Endothelial cell of umbilical vein (primary cell): ENCODE measurements around the gene AKAP6. TPM values are rescaled to one million over a fixed set of nuclear protein-coding genes. Genes with fewer than 3 reads are reported as not detected.

Experiments used
- BruUV-seq: library from RNA; stranded (reverse); fragments of 400-500 nt; replicated peaks from 2 replicates; lab custom pipeline; 2021; lab: Mats Ljungman, UMichigan
- CTCF ChIA-PET: fragments of 300-600, 350-600 bp; sonication (Branson Sonifier 250); formaldehyde crosslinking; loops from one replicate; lab custom pipeline; 2021; ENCODE audit warnings: antibody characterized with exemption, inconsistent platforms; lab: Charles Lee
- POLR2A ChIA-PET: fragments of 300-600, 350-600 bp; sonication (Branson Sonifier 250); formaldehyde crosslinking; loops from one replicate; lab custom pipeline; 2021; ENCODE audit warnings: antibody characterized with exemption, inconsistent platforms; lab: Charles Lee
- DNase-seq: peaks from one replicate; pipeline ENCODE4 v3.0.0-alpha.2; 2011; ENCODE audit warnings: low read depth, low spot score
- FAIRE-seq: peaks from 2 replicates; lab custom pipeline; 2011; peaks lifted over from hg19 to GRCh38; lab: Jason Lieb, UNC
- H2AFZ ChIP-seq: 2 replicates; pipeline ENCODE4 v1.6.0; 2012; ENCODE audit warnings: low read depth, low read length, control low read depth, inconsistent platforms
- H3K27ac ChIP-seq: 2 replicates; pipeline ENCODE4 v1.5.1; 2011; ENCODE audit warnings: low read depth, mild to moderate bottlenecking, control low read depth, low read length, moderate library complexity; ENCODE audit not compliant: insufficient read depth
- H3K27me3 ChIP-seq, 2 experiments: 2 replicates each; pipeline versions ENCODE4 v1.6.0 to v1.6.1; 2011; ENCODE audit warnings: low read length in 2 of 2, mixed read lengths in 1 of 2; ENCODE audit not compliant: control insufficient read depth in 2 of 2, insufficient read depth in 2 of 2
- H3K36me3 ChIP-seq, 2 experiments: 2 replicates in 1 of 2; 3 replicates in 1 of 2; pipeline ENCODE4 v1.5.1; 2011; ENCODE audit warnings: low read length in 2 of 2, mild to moderate bottlenecking in 1 of 2, moderate library complexity in 1 of 2; ENCODE audit not compliant: control insufficient read depth in 2 of 2, insufficient read depth in 2 of 2; ENCODE audit errors: extremely low read depth in 1 of 2
- H3K4me1 ChIP-seq: 3 replicates; pipeline ENCODE4 v1.5.1; 2011; ENCODE audit warnings: mild to moderate bottlenecking, low read length; ENCODE audit not compliant: control insufficient read depth, insufficient read depth; ENCODE audit errors: extremely low read depth
- H3K4me2 ChIP-seq: 2 replicates; pipeline ENCODE4 v1.6.1; 2011; ENCODE audit warnings: low read length, control low read depth, mixed read lengths; ENCODE audit not compliant: insufficient read depth
- H3K4me3 ChIP-seq, 3 experiments: fragments of 200-600 bp in 1 of 3; sonication (generic), shearing (Covaris generic) in 1 of 3; replicated peaks in 1 of 3; 2 replicates each; pipeline ENCODE4 v1.5.1; 2011 to 2016; ENCODE audit warnings: control low read depth in 3 of 3, low read length in 3 of 3, mild to moderate bottlenecking in 2 of 3, inconsistent platforms in 1 of 3, low read depth in 1 of 3, moderate library complexity in 1 of 3; ENCODE audit not compliant: insufficient read depth in 1 of 3
- H3K79me2 ChIP-seq: 2 replicates; pipeline ENCODE4 v1.6.0; 2012; ENCODE audit warnings: low read length, inconsistent platforms; ENCODE audit not compliant: control insufficient read depth, insufficient read depth
- H3K9ac ChIP-seq: replicated peaks from 2 replicates; pipeline ENCODE3; 2011; ENCODE audit warnings: low read length, control low read depth; ENCODE audit not compliant: insufficient read depth; ENCODE audit errors: extremely low read depth
- H3K9me1 ChIP-seq: replicated peaks from 3 replicates; pipeline ENCODE4 v1.6.0; 2011; ENCODE audit warnings: mild to moderate bottlenecking, low read length; ENCODE audit not compliant: control insufficient read depth, insufficient read depth; ENCODE audit errors: extremely low read depth
- H3K9me3 ChIP-seq: replicated peaks from 2 replicates; pipeline ENCODE4 v1.5.1; 2012; ENCODE audit warnings: low read length, inconsistent platforms; ENCODE audit not compliant: control insufficient read depth, insufficient read depth
- H4K20me1 ChIP-seq: replicated peaks from 2 replicates; pipeline ENCODE3; 2011; ENCODE audit warnings: mild to moderate bottlenecking, low read length; ENCODE audit not compliant: control insufficient read depth, insufficient read depth; ENCODE audit errors: extremely low read depth
- EZH2 ChIP-seq: IDR thresholded peaks from 2 replicates; pipeline ENCODE4 v1.6.1; 2012; ENCODE audit warnings: borderline replicate concordance, low read depth, mild to moderate bottlenecking, moderate library complexity, low read length, inconsistent platforms; ENCODE audit not compliant: severe bottlenecking
- FOS ChIP-seq: IDR thresholded peaks from 2 replicates; pipeline ENCODE4 v1.6.1; 2011; ENCODE audit warnings: mild to moderate bottlenecking, low read length, moderate library complexity, borderline replicate concordance; ENCODE audit not compliant: insufficient read depth
- GATA2 ChIP-seq: IDR thresholded peaks from 2 replicates; pipeline ENCODE4 v1.7.0; 2011; ENCODE audit warnings: low read depth, mild to moderate bottlenecking, moderate library complexity, mixed read lengths, low read length; ENCODE audit not compliant: insufficient read length, insufficient read depth
- JUN ChIP-seq: IDR thresholded peaks from 2 replicates; pipeline ENCODE4 v1.6.1; 2011; ENCODE audit warnings: borderline replicate concordance, low read depth; ENCODE audit not compliant: insufficient read length, insufficient read depth
- MYC ChIP-seq: IDR thresholded peaks from one replicate; pipeline ENCODE4 v1.6.1; 2011; ENCODE audit warnings: mild to moderate bottlenecking, low read depth, low read length
- POLR2A ChIP-seq: IDR thresholded peaks from 2 replicates; pipeline ENCODE4 v1.6.1; 2012; ENCODE audit warnings: low read depth, mild to moderate bottlenecking, control low read depth, low read length
- POLR2AphosphoS5 ChIP-seq: IDR thresholded peaks from 2 replicates; pipeline ENCODE4 v1.6.1; 2012; ENCODE audit warnings: low read depth, mild to moderate bottlenecking, control low read depth, low read length, moderate library complexity; ENCODE audit not compliant: insufficient read depth
- dilution Hi-C: fragments of 300-500 bp; cut with MboI; formaldehyde crosslinking; loops from one replicate; pipeline ENCODE4 v1.15.0; 2019; ENCODE audit warnings: low sequenced_read_pairs; ENCODE audit not compliant: extremely low pct_ligation_motif_present
- intact Hi-C: fragments of 100-400 bp; cut with micrococcal nuclease; formaldehyde crosslinking; loops from one replicate; pipeline ENCODE4 v1.10.0; 2022
- polyA plus RNA-seq, 4 experiments: library from polyadenylated mRNA; depleted of rRNA in 3 of 4; stranded (reverse) in 3 of 4; unstranded in 1 of 4; fragments of >200 nt; gene quantifications; 2 replicates each; pipeline versions ENCODE4 v1.2.1 to v1.2.3, GENCODE V29; 2011 to 2012; ENCODE audit warnings: missing spikeins in 1 of 4
- total RNA-seq: library from RNA; stranded (reverse); gene quantifications from 2 replicates; pipeline ENCODE4 v1.2.3, GENCODE V29; 2021
- TF ChIP-seq, protein P1 (sequence below), 2 donors: IDR thresholded peaks; 1 replicate in 1 of 2; 2 replicates in 1 of 2; pipeline ENCODE4 v1.5.1; 2011; ENCODE audit warnings: low read length in 2 of 2, mild to moderate bottlenecking in 2 of 2, moderate library complexity in 2 of 2, control low read depth in 1 of 2, inconsistent platforms in 1 of 2, low read depth in 1 of 2; ENCODE audit not compliant: insufficient read depth in 1 of 2; ENCODE audit errors: extremely low read depth in 1 of 2
- TF ChIP-seq, protein P2 (sequence below): IDR thresholded peaks from 2 replicates; pipeline ENCODE4 v1.6.1; 2011; ENCODE audit not compliant: insufficient read depth, insufficient read length

AKAP6 gene
- total and polyA plus RNA-seq, 2 donors (not counting 3 experiments of a cell fraction or from before 2014, with no cell fraction given): 0.03 to 0.49 TPM

DNA sequence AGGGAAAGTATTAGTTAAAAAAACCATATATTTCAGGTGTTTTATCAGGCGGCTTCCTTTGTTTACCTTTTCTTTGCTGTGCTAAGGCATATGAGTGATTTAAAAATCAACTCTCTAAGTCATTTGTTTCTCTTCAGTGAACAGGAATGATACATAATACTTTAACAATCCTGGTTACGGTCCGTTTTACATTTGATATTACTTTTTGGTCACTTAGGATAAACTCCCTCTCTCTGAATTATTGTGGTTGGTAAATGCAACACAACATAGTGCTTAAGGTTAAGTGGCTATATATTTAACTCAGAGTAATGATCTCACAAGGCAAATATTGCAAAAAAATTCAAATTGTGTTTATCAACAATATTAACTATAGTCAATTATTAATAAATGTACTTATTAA, 32.7 kb upstream of the AKAP6 start:
- no peak overlapping the region for H3K9ac ChIP-seq
- ChIA-PET CTCF (no interaction called here), POLR2A (no interaction called here)
- no peaks in the 10 kb centered on the region for H4K20me1 ChIP-seq
- TF ChIP-seq, protein P1, sequence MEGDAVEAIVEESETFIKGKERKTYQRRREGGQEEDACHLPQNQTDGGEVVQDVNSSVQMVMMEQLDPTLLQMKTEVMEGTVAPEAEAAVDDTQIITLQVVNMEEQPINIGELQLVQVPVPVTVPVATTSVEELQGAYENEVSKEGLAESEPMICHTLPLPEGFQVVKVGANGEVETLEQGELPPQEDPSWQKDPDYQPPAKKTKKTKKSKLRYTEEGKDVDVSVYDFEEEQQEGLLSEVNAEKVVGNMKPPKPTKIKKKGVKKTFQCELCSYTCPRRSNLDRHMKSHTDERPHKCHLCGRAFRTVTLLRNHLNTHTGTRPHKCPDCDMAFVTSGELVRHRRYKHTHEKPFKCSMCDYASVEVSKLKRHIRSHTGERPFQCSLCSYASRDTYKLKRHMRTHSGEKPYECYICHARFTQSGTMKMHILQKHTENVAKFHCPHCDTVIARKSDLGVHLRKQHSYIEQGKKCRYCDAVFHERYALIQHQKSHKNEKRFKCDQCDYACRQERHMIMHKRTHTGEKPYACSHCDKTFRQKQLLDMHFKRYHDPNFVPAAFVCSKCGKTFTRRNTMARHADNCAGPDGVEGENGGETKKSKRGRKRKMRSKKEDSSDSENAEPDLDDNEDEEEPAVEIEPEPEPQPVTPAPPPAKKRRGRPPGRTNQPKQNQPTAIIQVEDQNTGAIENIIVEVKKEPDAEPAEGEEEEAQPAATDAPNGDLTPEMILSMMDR (IDR thresholded peaks at IDR 0.05; ENCODE audit: extremely low read depth in 1 of 2, insufficient read depth in 1 of 2, low read depth in 1 of 2, low read length in 2 of 2): no peak
- no peak for TF ChIP-seq FOS
- no peak for TF ChIP-seq POLR2AphosphoS5
- TF ChIP-seq POLR2A: no peak
- TF ChIP-seq EZH2: no peak
- no peak for TF ChIP-seq JUN
- TF ChIP-seq, protein P2, sequence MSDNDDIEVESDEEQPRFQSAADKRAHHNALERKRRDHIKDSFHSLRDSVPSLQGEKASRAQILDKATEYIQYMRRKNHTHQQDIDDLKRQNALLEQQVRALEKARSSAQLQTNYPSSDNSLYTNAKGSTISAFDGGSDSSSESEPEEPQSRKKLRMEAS: no peak
- no peak for TF ChIP-seq MYC
- no peak for TF ChIP-seq GATA2
- no TSS peak for BruUV-seq
- dilution Hi-C loops (no loop called here), intact Hi-C loops (no loop called here)
- no peak overlapping the region for H3K27ac ChIP-seq
- H3K27me3 ChIP-seq: no peaks in the 10 kb centered on the region
- DNase-seq (no peak), FAIRE-seq (no peak)
- no peak overlapping the region for H3K4me2 ChIP-seq
- no peaks in the 10 kb centered on the region for H3K9me1 ChIP-seq
- H3K36me3 ChIP-seq: no peaks in the 10 kb centered on the region
- no peaks in the 10 kb centered on the region for H3K79me2 ChIP-seq
- no peaks in the 10 kb centered on the region for H3K9me3 ChIP-seq
- H2AFZ ChIP-seq: no peak overlapping the region
- H3K4me1 ChIP-seq: no peaks in the 10 kb centered on the region
- no peak overlapping the region for H3K4me3 ChIP-seq
